GM21619 (cell line): ENCODE measurements around the gene ALK.

Experiments used
- ATAC-seq: cut with Tn5 transposase; IDR thresholded peaks from one replicate; pipeline ENCODE4 v1.9.1; 2021; ENCODE audit not compliant: unreplicated experiment

ALK gene

GRCh38 chr2:29921560-29921915 lies at the start of gene ALK:
ALK (minus strand) TSS chr2:29921586; CDS start chr2:29920659, 927 bp downstream.
- ATAC-seq: no peak

GRCh38 chr2:29966266-29966665 lies 44.9 kb upstream of the ALK start:
- ATAC-seq: no peak

- no peak for ATAC-seq
These were observed 42.7 kb upstream of the ALK start for GRCh38 chr2:29963972-29964570.

GRCh38 chr2:29962922-29963321 lies 41.5 kb upstream of the ALK start:
- no peak for ATAC-seq

- ATAC-seq: no peak
These were observed 32.9 kb upstream of the ALK start for GRCh38 chr2:29954316-29954715.

GRCh38 chr2:29952973-29953372 lies 31.6 kb upstream of the ALK start:
- no peak for ATAC-seq

- no peak for ATAC-seq
These were observed 30.2 kb upstream of the ALK start for GRCh38 chr2:29951576-29951975.

- ATAC-seq: no peak
These were observed 29.1 kb upstream of the ALK start for GRCh38 chr2:29950481-29950880.

- no peak for ATAC-seq
These were observed 27.7 kb upstream of the ALK start for GRCh38 chr2:29949042-29949441.

GRCh38 chr2:29946505-29946904 lies 25.1 kb upstream of the ALK start:
- ATAC-seq: no peak

GRCh38 chr2:29942711-29943110 lies 21.3 kb upstream of the ALK start:
- ATAC-seq: no peak

GRCh38 chr2:29940706-29941105 lies 19.3 kb upstream of the ALK start:
- ATAC-seq: no peak

- no peak for ATAC-seq
These were observed 14.6 kb upstream of the ALK start for GRCh38 chr2:29936020-29936419.

GRCh38 chr2:29931818-29932217 lies 10.4 kb upstream of the ALK start:
- no peak for ATAC-seq

GRCh38 chr2:29923110-29923721 lies 1.8 kb upstream of the ALK start:
- peak; percentile 66 for ATAC-seq

GRCh38 chr2:29922605-29923004 lies 1.2 kb upstream of the ALK start:
- ATAC-seq: no peak

- no peak for ATAC-seq
These were observed 491 bp downstream of the ALK start for GRCh38 chr2:29920631-29921559.

GRCh38 chr2:29920130-29920577 lies 1.2 kb downstream of the ALK start:
- ATAC-seq: no peak

- no peak for ATAC-seq
These were observed 2.4 kb downstream of the ALK start for GRCh38 chr2:29918941-29919340.

- no peak for ATAC-seq
These were observed 3.6 kb downstream of the ALK start for GRCh38 chr2:29917781-29918180.

- no peak for ATAC-seq
These were observed 4.8 kb downstream of the ALK start for GRCh38 chr2:29916571-29916970.

GRCh38 chr2:29910960-29911359 lies 10.4 kb downstream of the ALK start:
- ATAC-seq: no peak
